GM18499 (cell line): Measurements from ENCODE around the gene DMAC1.
A peak's percentile ranks its signal among the peaks of the same experiment; 100 is the strongest.

Source experiments
- ATAC-seq: cut with Tn5 transposase; IDR thresholded peaks from one replicate; pipeline ENCODE4 v1.9.1; 2021; ENCODE audit warnings: moderate number of reproducible peaks; ENCODE audit not compliant: insufficient read depth, unreplicated experiment

Gene DMAC1

DNA sequence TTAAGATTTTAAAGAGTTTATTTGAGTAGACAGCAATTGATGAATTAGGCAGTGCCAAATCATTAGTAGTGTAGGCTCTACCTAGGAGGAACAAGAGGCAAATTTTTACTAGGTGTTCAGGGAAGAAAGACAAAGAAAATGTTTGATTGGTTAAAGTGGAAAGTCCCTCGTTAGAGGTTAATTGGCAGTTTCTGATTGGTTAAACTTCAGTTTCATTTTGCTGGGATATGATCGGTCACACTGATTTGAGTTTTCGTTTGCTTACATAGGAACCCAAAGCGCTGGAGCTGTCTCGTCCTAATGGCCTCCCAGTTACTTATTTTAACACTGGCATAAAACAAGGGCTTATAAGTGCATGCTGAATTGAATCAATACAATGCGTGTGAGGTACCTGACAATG is 15.1 kb downstream of the DMAC1 start:
- no peak for ATAC-seq

DNA sequence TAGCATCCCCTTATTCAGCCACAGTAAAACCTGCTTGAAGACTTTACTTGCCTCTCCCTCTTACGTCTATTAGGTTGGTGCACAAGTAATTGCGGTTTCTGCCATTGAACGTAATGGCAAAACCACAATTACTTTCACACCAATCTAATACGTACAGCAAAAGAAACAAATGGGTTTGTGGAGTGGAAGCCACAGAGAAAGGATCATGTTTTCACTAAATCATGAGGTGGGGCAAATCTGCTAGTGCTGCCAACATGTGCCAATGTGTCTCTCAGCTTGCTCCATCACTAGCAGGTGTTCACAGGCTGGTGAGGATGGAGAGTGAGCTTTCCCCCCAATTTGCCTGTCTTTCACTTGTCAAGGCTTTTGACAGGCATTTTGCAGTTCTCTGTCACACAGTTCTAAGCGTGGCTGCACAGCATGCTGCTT is 15.9 kb downstream of the DMAC1 start:
- ATAC-seq = no peak

DNA sequence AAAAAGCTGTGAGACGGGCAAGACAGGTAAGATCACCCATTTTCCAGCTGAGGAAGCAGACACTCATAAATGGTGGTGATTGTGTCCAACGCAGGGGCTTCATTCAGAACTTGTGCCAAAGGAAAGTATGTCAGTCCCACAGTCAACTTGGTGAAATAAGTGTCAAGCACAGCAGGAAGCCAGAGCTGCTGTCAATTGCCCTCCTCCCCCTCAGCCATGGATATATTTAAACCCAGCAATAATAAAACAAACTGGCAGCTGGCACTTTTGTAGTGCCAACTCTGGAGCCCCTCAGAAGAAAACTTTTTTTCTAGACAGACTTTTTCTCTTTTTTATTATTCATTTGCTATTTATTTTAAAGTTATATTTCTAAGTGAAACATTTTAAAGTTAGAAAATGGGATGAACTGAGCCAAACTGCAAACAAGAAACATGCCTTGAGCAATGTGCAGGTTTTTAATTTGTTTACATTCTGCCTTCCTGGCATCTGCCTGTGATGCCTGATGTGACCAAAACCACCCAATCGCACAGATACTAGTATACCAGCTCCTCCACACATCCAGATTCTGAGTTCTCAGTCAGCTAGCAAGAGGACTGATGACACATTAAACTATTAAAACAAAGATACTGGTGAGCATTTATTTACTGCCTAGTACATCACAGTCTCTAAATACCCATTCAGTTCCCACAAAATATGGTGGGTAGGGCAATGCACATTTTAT is 17.0 kb downstream of the DMAC1 start:
- ATAC-seq = no peak

DNA sequence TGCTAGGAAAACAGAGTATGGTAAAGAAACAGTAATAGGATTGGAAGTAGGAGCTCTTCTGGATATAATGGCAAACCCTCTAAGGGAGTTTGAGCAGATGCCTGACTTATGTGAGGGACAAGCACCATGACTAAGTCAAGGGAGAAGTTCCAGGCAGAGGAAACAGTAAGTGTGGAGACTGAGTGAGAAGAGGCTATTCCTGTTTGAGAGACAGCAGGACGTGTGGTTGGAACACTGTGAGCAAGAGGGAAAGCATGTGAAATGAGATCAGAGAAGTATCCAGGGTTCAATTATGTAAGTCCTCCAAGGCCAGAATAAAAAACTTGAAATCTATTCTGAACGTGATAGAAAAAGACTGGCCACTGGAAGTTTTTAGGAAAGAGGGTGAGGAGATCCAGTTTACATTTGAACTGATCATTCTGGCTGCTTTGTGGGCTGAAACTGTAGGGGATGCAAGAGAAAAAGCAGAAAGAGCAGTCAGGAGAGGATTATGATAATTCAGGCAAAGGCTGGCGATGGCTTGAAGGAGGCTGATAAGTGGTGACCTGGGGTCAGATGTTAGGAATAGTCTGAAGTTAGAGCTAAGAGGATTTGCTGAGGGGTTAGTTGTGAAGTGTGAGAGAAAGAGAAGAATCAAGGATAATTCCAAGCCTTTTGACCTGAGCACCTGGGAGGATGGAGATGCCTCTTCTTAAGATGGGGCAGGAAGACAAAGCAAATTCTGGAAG is 19.2 kb downstream of the DMAC1 start:
- ATAC-seq = no peak

DNA sequence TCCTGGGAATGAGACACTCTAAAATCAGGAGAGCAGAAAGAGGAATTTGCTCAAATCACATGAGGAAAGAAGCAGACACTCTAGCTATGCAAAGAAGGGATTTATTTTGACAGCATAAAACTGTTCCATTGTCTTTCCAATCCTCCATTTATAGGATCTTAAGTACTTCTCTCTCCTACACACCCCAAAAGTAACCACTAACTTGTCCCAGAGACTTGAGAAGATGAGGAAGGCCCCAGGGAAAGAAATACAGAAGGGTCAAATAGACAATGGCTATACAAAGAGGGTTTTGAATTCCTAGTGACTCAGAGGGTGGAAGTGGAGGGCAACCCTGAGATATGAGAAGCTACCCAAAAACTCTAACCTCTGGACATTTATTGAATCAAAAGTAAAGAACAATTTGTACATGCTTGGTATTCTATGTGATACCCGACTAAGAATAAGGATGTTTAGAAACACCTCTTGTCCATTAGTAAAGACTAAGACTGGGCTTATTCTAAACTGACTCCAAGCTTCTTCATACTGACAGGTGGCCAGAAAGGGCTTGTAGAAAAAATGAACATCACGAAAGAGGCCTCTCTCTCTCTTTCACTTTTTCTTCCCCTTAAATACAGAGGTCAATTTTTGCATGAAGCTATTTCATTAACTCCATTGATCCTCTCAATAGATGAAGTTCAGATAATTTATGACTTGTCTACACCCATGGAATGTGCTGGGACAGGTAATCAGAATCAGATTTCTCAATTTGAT is 20.6 kb downstream of the DMAC1 start:
- ATAC-seq = no peak

DNA sequence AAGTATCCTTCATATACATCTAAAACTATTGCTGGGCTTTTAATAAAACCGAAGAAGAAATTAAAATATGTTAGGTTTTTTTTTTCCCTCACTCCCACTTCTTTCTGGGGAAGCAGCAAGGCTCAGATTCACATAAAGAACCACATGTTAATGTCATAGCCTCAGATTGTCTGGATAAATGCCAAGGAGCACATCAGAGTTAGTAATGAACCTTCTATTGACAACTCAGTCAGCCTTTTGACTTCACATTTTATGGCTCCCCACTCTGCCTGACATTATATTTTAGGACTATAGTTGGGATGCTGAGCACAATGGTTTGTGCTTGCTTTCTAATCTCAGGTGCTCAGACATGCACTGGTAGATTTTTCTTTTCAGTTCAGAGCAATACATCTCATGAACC is 21.8 kb downstream of the DMAC1 start:
- ATAC-seq = no peak

DNA sequence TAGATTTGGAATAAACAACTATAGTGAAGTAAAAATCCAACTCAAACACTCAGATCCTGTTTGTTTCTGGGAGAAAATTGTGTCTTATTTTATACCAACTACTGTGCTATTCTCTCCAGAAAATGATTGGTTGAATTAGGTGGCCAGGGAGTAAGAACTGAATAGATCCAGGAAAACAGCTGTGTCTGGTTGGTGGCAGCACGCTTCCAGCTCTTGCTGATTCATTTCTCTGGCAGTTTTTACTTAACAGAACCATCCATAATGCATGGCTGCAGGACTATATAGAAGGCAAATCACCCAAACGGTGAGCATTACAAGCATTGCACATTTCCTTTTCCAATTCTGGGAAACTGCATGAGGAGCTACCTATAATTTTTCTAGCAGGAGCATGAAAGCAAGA is 29.5 kb downstream of the DMAC1 start:
- no peak for ATAC-seq

DNA sequence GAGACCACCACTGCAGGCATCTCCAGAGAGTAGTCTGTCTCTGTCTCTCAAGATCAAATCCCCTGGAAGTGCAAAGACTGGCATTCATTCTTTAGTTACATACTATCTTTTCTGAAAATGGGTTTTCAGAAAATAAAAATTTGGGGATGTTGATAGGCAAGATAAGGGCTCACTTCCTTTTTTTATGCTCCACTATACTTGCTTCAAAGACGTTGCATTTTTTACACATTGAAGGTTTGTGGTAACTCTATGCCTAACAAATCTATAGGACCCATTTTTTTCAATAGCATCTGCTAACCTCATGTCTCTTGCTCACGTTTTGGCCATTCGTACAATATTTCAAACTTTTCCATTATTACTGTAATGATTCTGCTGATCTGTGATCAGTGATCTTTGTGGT is 37.0 kb downstream of the DMAC1 start:
- ATAC-seq = no peak

DNA sequence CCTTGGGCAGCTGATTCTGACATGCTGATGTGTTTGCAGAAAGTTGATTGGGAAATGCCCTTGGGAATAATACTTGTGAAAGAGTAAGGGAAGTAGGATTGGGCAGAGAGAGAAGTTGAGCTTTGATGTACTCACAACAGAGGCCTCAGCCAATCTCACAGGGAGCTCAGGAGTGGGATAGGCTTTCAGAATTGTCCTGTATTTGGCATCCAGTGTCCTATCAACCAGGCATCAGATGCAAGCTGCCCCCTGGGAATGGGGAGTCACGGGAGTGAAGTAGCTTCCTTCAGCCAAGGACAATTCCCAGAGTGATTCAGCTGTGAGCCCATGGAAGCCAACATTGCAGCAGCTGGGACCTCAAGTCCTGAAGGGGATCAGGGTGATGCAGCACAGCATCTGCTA is 39.6 kb downstream of the DMAC1 start:
- ATAC-seq = no peak

DNA sequence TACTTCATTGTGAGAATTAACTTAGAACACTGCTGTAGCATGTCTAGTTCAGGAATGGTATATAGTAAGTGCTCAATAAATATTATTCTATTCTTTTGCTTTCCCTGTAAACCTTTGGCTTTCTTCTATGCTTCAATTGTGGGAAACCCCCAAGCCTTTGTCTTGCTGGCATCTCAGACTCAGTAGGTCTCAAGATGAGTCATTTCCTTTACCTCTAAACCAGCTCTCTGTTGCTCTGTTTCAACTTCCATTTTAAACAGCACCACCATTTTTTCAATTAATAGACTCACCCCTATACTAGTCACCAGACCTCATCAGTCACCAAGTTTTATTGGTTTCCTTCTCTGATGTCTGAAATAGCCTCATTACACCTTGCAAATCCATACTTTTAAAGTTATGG is 43.5 kb downstream of the DMAC1 start:
- peak; percentile 99 for ATAC-seq

DNA sequence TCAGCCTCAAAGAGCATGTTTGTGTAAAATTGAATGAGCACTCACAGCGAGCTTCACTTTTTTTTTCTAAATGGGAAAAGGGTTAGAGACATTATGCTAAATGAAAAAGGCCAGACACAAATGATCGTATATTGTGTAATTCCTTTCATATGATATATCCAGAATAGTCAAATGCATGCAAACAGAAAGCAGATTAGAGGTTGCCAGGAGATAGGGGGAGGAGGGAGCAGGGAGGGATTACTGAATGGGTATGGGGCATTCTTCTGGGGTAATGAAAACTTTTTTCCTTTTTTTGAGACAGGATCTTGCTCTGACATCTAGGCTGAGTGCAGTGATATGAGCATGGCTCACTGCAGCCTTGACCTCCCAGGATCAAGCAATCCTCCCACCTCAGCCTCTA is 47.1 kb downstream of the DMAC1 start:
- ATAC-seq = no peak
